HG03196 (cell line): ENCODE data around the gene GPR101.
"Not testable (repeated sequence)": the region's sequence is repeated elsewhere in the genome, so short reads cannot be mapped to it uniquely, and the experiment has no call there.

Experiments used
- ATAC-seq: cut with Tn5 transposase; IDR thresholded peaks from one replicate; pipeline ENCODE4 v1.9.1; 2021; ENCODE audit not compliant: unreplicated experiment

GPR101 gene

DNA sequence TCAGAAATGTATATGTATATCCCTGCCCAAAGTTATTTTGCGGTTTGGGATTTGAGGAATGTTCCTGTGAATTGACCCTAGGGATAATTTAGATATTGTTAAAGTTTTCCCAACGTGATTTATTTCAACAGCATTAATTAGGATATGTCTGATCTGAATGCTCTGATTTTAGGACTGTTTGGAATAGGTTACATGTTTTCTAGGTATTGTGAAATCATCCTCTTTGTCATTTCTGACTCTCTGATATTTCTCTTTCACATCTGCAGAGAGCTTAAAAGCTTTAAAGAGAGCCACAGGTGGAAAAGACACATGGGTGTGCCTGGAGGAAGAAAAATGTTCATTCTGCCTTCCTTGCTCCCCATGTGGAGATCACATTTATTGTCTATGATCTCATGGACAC is 5.1 kb downstream of the GPR101 start:
- no peak for ATAC-seq

DNA sequence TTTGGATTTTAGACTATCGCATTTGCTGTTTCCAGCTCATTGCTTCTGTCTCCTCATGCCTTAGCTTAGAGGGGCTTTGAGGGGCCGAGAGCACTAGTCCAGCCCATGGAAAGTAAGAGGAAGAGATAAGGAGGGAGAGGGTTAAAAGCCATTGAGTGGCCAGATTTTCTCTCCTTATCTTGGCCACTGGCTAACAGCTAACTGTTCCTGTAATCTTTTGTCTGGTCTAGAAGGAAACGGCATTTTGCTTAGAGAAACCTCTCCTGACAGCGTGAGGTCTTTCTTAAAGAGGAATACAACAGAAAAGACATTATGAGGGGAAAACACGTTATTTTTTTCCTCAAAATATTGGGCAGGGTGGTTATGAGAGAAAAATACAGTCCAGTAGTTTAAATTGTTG is 7.9 kb downstream of the GPR101 start:
- no peak for ATAC-seq

DNA sequence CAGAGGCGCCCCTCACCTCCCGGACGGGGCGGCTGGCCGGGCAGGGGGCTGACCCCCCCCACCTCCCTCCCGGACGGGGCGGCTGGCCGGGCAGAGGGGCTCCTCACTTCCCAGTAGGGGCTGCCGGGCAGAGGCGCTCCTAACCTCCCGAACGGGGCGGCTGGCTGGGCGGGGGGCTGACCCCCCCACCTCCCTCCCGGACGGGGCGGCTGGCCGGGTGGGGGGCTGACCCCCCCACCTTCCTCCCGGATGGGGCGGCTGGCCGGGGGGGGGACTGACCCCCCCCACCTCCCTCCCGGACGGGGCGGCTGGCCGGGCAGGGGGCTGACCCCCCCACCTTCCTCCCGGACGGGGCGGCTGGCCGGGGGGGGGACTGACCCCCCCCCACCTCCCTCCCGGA is 33.6 kb downstream of the GPR101 start:
- not testable (repeated sequence) for ATAC-seq

DNA sequence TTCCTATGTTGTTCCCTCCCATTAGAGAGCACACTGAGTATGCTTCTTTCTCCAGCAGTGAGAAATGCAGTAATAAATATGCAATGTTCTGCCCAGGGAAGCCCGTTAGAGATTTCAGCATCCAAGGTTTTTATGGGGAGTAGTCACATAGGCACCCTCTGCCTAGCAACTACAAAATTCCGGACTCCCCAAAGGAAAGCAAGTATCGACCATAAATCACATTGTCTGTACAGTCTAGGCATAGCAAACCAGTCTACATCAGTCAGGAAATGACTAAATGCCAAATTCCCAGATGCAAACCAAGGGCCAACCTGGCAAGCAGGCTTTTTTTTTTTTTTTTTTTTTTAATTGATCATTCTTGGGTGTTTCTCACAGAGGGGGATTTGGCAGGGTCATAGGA is 34.8 kb downstream of the GPR101 start:
- ATAC-seq = no peak
